Dedifferentiated amniotic fluid mesenchymal stem cell (primary cell): ENCODE measurements around the gene RPS6KL1.

Source experiments
- DNase-seq: peaks from one replicate; pipeline ENCODE4 v3.0.0-alpha.2; 2016; ENCODE audit errors: extremely low spot score

RPS6KL1 gene

GRCh38 chr14:74922752-74923401 is at the start of gene RPS6KL1:
TSS of gene RPS6KL1 (minus strand) at chr14:74923260. CDS start at chr14:74921541, 1,719 bp downstream.
- no peak for DNase-seq

- no peak for DNase-seq
Measured at GRCh38 chr14:74968811-74969210, 45.8 kb upstream of the RPS6KL1 start.

GRCh38 chr14:74965486-74966153 is 42.6 kb upstream of the RPS6KL1 start:
- DNase-seq = no peak

- no peak for DNase-seq
Measured at GRCh38 chr14:74964787-74965485, 41.9 kb upstream of the RPS6KL1 start.

- DNase-seq = no peak
Measured at GRCh38 chr14:74963705-74964271, 40.7 kb upstream of the RPS6KL1 start.

- DNase-seq = no peak
Measured at GRCh38 chr14:74963178-74963704, 40.2 kb upstream of the RPS6KL1 start.

- DNase-seq = no peak
Measured at GRCh38 chr14:74962493-74962892, 39.4 kb upstream of the RPS6KL1 start.

- DNase-seq = no peak
Measured at GRCh38 chr14:74962046-74962445, 39.0 kb upstream of the RPS6KL1 start.

- no peak for DNase-seq
Measured at GRCh38 chr14:74961238-74961911, 38.3 kb upstream of the RPS6KL1 start.

GRCh38 chr14:74960736-74961135 is 37.7 kb upstream of the RPS6KL1 start:
- no peak for DNase-seq

- no peak for DNase-seq
Measured at GRCh38 chr14:74959596-74960180, 36.6 kb upstream of the RPS6KL1 start.

GRCh38 chr14:74956280-74957072 is 33.4 kb upstream of the RPS6KL1 start:
- DNase-seq = no peak

GRCh38 chr14:74956027-74956279 is 32.9 kb upstream of the RPS6KL1 start:
- no peak for DNase-seq

- no peak for DNase-seq
Measured at GRCh38 chr14:74955229-74956026, 32.4 kb upstream of the RPS6KL1 start, which contains the start of gene PGF. TSS of gene PGF (minus strand) at chr14:74955597. CDS start at chr14:74955242, 355 bp downstream.

- no peak for DNase-seq
Measured at GRCh38 chr14:74954947-74955228, 31.8 kb upstream of the RPS6KL1 start.

GRCh38 chr14:74954232-74954946 is 31.3 kb upstream of the RPS6KL1 start:
- DNase-seq = no peak

- DNase-seq = no peak
Measured at GRCh38 chr14:74953686-74954085, 30.6 kb upstream of the RPS6KL1 start.

GRCh38 chr14:74952697-74953484 is 29.8 kb upstream of the RPS6KL1 start:
- no peak for DNase-seq
